Spleen (tissue), 11 donors: Measurements from ENCODE around the gene SLC2A10. TPM values are rescaled to one million over a fixed set of nuclear protein-coding genes. Genes with fewer than 3 reads are reported as not detected.

Experiments
- DNase-seq: peaks from one replicate; pipeline ENCODE4 v3.0.0-alpha.2; 2020
- H3K27ac ChIP-seq, 8 donors: fragments of 200-600 bp; sonication (generic) in 7 of 8; 1 replicate in 4 of 8; 2 replicates in 4 of 8; pipeline versions ENCODE4 v1.5.0 to v1.8.0; 2016 to 2021; ENCODE audit warnings: inconsistent platforms in 4 of 8, mild to moderate bottlenecking in 4 of 8, moderate library complexity in 1 of 8
- H3K27me3 ChIP-seq, 7 donors: fragments of 200-600 bp; sonication (generic) in 6 of 7; replicated peaks in 1 of 7; 1 replicate in 4 of 7; 2 replicates in 3 of 7; pipeline versions ENCODE4 v1.5.0 to v1.8.0; 2016 to 2021; ENCODE audit warnings: inconsistent platforms in 3 of 7, mild to moderate bottlenecking in 1 of 7
- H3K36me3 ChIP-seq, 6 donors: fragments of 200-600 bp; sonication (generic) in 5 of 6; 1 replicate in 4 of 6; 2 replicates in 2 of 6; pipeline versions ENCODE4 v1.5.0 to v1.8.0; 2016 to 2021; ENCODE audit warnings: inconsistent platforms in 2 of 6
- H3K4me1 ChIP-seq, 6 donors: fragments of 200-600 bp; sonication (generic) in 5 of 6; 1 replicate in 3 of 6; 2 replicates in 3 of 6; pipeline versions ENCODE4 v1.5.0 to v1.8.0; 2016 to 2021; ENCODE audit warnings: inconsistent platforms in 3 of 6
- H3K4me3 ChIP-seq, 8 donors: fragments of 200-600 bp; sonication (generic) in 7 of 8; 1 replicate in 4 of 8; 2 replicates in 4 of 8; pipeline versions ENCODE4 v1.5.0 to v1.8.0; 2016 to 2021; ENCODE audit warnings: inconsistent platforms in 4 of 8, mild to moderate bottlenecking in 4 of 8, moderate library complexity in 2 of 8
- H3K9me3 ChIP-seq, 8 donors: fragments of 200-600 bp; sonication (generic) in 7 of 8; 1 replicate in 4 of 8; 2 replicates in 4 of 8; pipeline versions ENCODE4 v1.5.0 to v1.8.0; 2016 to 2021; ENCODE audit warnings: inconsistent platforms in 4 of 8
- POLR2A ChIP-seq, 3 donors: fragments of 450-650 bp; IDR thresholded peaks; one replicate each; pipeline ENCODE4 v1.5.1; 2017; ENCODE audit warnings: antibody characterized with exemption in 3 of 3, mild to moderate bottlenecking in 1 of 3
- POLR2AphosphoS5 ChIP-seq, 3 donors: sonication (generic); formaldehyde crosslinking; IDR thresholded peaks; one replicate each; pipeline ENCODE4 v1.5.1; 2017; ENCODE audit warnings: antibody characterized with exemption in 3 of 3
- WGBS, 5 donors: extraction: QIAGEN DNeasy Blood & Tissue Kit in 3 of 5; methylation state at CpG; one replicate each; pipeline versions ENCODE4 v1.1.5 to v1.1.7; 2013 to 2018; 5-methylcytosine and 5-hydroxymethylcytosine counted together
- intact Hi-C: fragments of 100-400 bp; cut with DNase I; formaldehyde crosslinking; loops from one replicate; pipeline ENCODE4 v1.15.0; 2023; ENCODE audit warnings: low total_unique reads
- polyA plus RNA-seq, 3 donors: library from polyadenylated mRNA; stranded (reverse); fragments of 200-250 nt; gene quantifications; one replicate each; pipeline ENCODE4 v1.2.1, GENCODE V29; 2013
- total RNA-seq, 7 donors: library from RNA; depleted of rRNA in 3 of 7; stranded (reverse); fragments of >200 nt in 3 of 7; fragmentation: NEBNext Ultra II Directional in 4 of 7; extraction: Animal tissue kit (Norgen Biotek cat#: 25700) in 4 of 7; gene quantifications; one replicate each; pipeline versions ENCODE4 v1.1.0 to v1.2.1, GENCODE V29; 2016 to 2021
- TF ChIP-seq, protein P1 (sequence below), 11 experiments: fragments of 200-600 bp in 7 of 11; fragments of 450-650 bp in 4 of 11; sonication (generic) in 4 of 11; IDR thresholded peaks in 8 of 11; conservative IDR thresholded peaks in 3 of 11; 1 replicate in 7 of 11; 2 replicates in 4 of 11; pipeline versions ENCODE4 v1.4.0 to v1.8.0; 2016 to 2021; ENCODE audit warnings: antibody characterized with exemption in 11 of 11, inconsistent platforms in 4 of 11, mild to moderate bottlenecking in 1 of 11
- donor health status: healthy with polysubstance abuse.
- donor health status: DM: no; HTN: no; CAD: no; lungs with moderate emphysema.
- donor health status: DM: no; HTN: no; CAD: no.
- donor health status: Bipolar disorder and iron deficiency.
- donor health status: healthy.
- donor health status: DM: no; HTN: no; CAD: no.
- donor health status: DM: yes; HTN: yes; CAD: no.

Gene SLC2A10
- total and polyA plus RNA-seq, 10 donors, result 1.9 to 7.3 (median 2.9) TPM

DNA sequence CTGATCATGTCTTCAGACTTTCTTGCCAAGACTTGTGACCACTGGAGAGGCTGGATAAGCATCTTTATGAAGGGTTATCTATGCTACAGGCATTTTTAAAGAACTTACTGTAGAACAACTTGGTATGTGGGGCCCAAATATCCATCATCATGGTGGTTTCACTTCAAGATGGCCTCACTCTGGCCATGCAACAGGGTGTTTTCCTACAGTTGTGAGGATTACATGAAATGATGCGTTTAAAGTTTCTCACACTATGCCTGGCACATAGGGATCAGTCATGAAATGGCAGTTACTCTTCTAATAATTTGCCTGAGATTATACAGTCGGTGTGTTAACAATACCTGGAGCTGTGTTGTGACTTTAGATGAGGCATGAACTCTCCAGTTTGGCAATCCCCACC lies 13.0 kb downstream of the SLC2A10 start:
- H3K27me3 ChIP-seq, result no peaks in the 10 kb centered on the region
- DNase-seq, result no peak
- no peak for TF ChIP-seq POLR2A (IDR thresholded peaks at IDR 0.05)
- TF ChIP-seq, protein P1, sequence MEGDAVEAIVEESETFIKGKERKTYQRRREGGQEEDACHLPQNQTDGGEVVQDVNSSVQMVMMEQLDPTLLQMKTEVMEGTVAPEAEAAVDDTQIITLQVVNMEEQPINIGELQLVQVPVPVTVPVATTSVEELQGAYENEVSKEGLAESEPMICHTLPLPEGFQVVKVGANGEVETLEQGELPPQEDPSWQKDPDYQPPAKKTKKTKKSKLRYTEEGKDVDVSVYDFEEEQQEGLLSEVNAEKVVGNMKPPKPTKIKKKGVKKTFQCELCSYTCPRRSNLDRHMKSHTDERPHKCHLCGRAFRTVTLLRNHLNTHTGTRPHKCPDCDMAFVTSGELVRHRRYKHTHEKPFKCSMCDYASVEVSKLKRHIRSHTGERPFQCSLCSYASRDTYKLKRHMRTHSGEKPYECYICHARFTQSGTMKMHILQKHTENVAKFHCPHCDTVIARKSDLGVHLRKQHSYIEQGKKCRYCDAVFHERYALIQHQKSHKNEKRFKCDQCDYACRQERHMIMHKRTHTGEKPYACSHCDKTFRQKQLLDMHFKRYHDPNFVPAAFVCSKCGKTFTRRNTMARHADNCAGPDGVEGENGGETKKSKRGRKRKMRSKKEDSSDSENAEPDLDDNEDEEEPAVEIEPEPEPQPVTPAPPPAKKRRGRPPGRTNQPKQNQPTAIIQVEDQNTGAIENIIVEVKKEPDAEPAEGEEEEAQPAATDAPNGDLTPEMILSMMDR (IDR thresholded peaks at IDR 0.05 in 8 of 11, conservative IDR thresholded peaks at IDR 0.05 in 3 of 11), result no peak
- TF ChIP-seq POLR2AphosphoS5 (IDR thresholded peaks at IDR 0.05), result no peak
- 92 to 98% (median 95%) methylated on average over 2 of the region's 2 CpGs for WGBS, 5 donors
- H3K4me1 ChIP-seq, result no peaks in the 10 kb centered on the region
- no peak overlapping the region for H3K27ac ChIP-seq
- peaks cover 0 to 24% (median 10%) of the 10 kb centered on the region in 8 donors for H3K9me3 ChIP-seq
- no peak overlapping the region for H3K4me3 ChIP-seq
- peaks cover 0 to 7% (median 0%) of the 10 kb centered on the region in 6 donors for H3K36me3 ChIP-seq
- intact Hi-C loops, result no loop called here

- TF ChIP-seq POLR2AphosphoS5 (IDR thresholded peaks at IDR 0.05) (no peak), POLR2A (IDR thresholded peaks at IDR 0.05) (no peak)
- TF ChIP-seq, protein P1 (IDR thresholded peaks at IDR 0.05 in 8 of 11, conservative IDR thresholded peaks at IDR 0.05 in 3 of 11), result no peak
- intact Hi-C loops, result no loop called here
- 88 to 96% (median 92%) methylated on average over 1 of the region's 1 CpG for WGBS, 5 donors
Observed at GRCh38 chr20:46723039-46723438, 13.6 kb downstream of the SLC2A10 start.

DNA sequence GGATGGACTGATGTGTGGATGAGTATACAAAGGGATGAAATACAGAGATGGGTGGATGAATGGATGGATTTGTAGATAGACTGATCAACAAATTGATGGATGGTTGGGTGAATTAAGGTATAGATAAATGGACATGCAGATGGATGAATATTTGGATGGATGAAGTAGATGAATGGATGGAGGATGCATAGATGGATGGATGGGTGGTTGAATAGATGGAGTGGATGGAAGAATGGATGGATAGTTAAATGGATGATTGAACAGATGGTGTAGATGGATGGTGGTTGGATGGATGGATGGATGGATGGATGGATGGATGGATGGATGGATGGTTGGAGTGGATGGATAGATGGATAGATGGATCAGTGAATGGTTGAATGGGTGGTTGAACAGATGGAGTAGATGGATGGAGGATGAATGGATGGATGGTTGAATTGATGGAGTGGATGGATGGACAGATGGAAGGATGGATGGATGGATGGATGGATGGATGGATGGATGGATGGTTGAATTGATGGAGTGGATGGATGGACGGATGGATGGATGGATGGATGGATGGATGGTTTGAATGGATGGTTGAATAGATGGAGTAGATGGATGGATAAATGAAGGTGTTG lies 15.0 kb downstream of the SLC2A10 start:
- intact Hi-C loops, result no loop called here
- H3K4me1 ChIP-seq, result no peaks in the 10 kb centered on the region
- 31 to 71% (median 50%) methylated on average over 1 of the region's 1 CpG for WGBS, 5 donors
- peaks cover 0 to 24% (median 10%) of the 10 kb centered on the region in 8 donors for H3K9me3 ChIP-seq
- H3K27ac ChIP-seq, result no peak overlapping the region
- TF ChIP-seq POLR2A (IDR thresholded peaks at IDR 0.05) (no peak), POLR2AphosphoS5 (IDR thresholded peaks at IDR 0.05) (no peak)
- TF ChIP-seq, protein P1 (IDR thresholded peaks at IDR 0.05 in 8 of 11, conservative IDR thresholded peaks at IDR 0.05 in 3 of 11), result no peak
- DNase-seq, result no peak
- H3K27me3 ChIP-seq, result no peaks in the 10 kb centered on the region
- H3K36me3 ChIP-seq, result peaks cover 0 to 7% (median 0%) of the 10 kb centered on the region in 6 donors
- no peak overlapping the region for H3K4me3 ChIP-seq

More at GRCh38 chr20:46723039-46723438, 13.6 kb downstream of the SLC2A10 start:
- Histone ChIP-seq H3K9me3 (peaks cover 0 to 24% (median 10%) of the 10 kb centered on the region in 8 donors), H3K4me3 (no peak overlapping the region), H3K27me3 (no peaks in the 10 kb centered on the region), H3K36me3 (peaks cover 0 to 7% (median 0%) of the 10 kb centered on the region in 6 donors), H3K4me1 (no peaks in the 10 kb centered on the region), H3K27ac (no peak overlapping the region)
- DNase-seq, result no peak
